Right ventricle myocardium superior (tissue), 1 donor: Measurements from ENCODE around the gene PKN1. TPM values are rescaled to one million over a fixed set of nuclear protein-coding genes. Genes with fewer than 3 reads are reported as not detected.

ENCODE experiments used
- ATAC-seq: fragments of 200-7000 bp; cut with Tn5 transposase; one replicate; pipeline ENCODE4 v1.9.1; 2020; ENCODE audit warnings: mild to moderate bottlenecking; ENCODE audit not compliant: poor library complexity
- DNase-seq: peaks from one replicate; pipeline ENCODE4 v3.0.0-alpha.2; 2020
- intact Hi-C: fragments of 100-400 bp; cut with DNase I; formaldehyde crosslinking; loops from one replicate; pipeline ENCODE4 v1.11.2; 2022
- total RNA-seq: library from RNA; stranded (reverse); fragmentation: NEBNext Ultra II Directional; extraction: Animal tissue kit (Norgen Biotek cat#: 25700); gene quantifications from one replicate; pipeline ENCODE4 v1.2.1, GENCODE V29; 2021
- donor health status: DM: no; HTN: yes; CAD: no; lungs with severe emphysema.

PKN1 gene
- total RNA-seq, 1 donor from 2014 or later, result 129 TPM

DNA sequence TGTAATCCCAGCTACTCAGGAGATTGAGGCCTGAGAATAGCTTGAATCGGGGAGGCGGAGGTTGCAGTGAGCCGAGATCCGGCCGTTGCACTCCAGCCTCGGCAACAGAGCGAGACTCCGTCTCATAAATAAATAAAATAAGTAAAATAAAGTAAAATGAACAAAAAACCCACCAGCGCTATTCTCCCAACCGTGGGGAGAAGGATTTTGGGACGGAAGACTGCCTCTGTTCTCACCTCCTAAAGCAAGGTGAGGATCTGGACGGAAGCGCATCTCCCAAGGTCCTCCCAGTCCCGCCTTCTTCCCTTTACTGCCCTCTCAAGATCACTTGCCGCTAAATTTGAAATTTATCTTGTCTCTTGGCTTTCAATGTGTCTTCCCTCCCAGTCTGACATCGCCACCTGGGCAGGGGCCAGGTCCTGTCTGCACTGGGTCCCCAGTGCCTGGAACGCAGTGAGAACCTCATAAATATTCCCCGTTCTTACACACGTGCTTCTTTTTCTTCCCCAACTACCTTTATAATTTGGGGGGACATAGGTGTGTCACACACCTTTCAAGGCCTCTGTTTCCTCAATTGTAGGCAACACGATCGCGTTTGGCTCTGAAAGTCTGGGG, 86.2 kb downstream of the PKN1 start:
- intact Hi-C loops, result no loop called here
- ATAC-seq (no peak), DNase-seq (no peak)

DNA sequence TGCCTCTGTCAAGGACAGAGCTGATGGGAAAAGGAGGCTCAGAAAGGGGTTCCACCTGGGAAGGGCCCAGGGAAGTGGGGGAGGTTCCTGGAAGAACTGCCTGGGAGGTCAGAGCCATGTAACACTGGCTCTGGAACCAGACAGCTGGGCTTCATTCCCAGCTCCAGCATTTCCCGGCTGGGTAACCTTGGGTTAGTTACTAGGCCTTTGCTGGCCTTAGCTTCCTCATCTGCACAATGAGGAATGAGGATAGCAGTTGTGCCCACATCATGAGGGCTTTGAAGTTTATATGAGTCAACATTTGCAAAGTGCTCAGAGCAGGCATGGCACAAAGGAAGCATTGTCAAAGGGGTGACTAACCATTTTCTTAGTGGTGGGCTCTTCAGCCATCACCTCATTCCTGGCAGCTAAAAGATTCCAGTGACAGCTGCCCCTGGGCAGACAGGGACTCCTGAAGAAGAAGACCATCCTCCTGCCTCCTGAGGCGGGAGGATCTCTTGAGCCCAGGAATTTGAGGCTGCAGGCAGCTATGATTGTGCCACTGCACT, 86.8 kb downstream of the PKN1 start:
- no peak for DNase-seq
- intact Hi-C loops, result no loop called here
- ATAC-seq, result no peak

- intact Hi-C loops, result no loop called here
- ATAC-seq (no peak), DNase-seq (no peak)
Measured at GRCh38 chr19:14520543-14520942, 87.4 kb downstream of the PKN1 start.

Other genes starting within 250 kb of the PKN1 start
- 20.0 TPM for gene ADGRL1, start 227.1 kb upstream of the PKN1 start, total RNA-seq
- 32.9 TPM for gene ADGRE5, start 51.9 kb upstream of the PKN1 start, total RNA-seq
- gene DDX39A, start 14.0 kb upstream of the PKN1 start, total RNA-seq, result 29.1 TPM
- not detected for gene PTGER1, start 42.0 kb downstream of the PKN1 start, total RNA-seq
- gene GIPC1, start 62.8 kb downstream of the PKN1 start, total RNA-seq, result 48.9 TPM
- gene DNAJB1, start 85.1 kb downstream of the PKN1 start, total RNA-seq, result 43.0 TPM
- 73.8 TPM for gene TECR, start 96.3 kb downstream of the PKN1 start, total RNA-seq
- gene NDUFB7, start 138.8 kb downstream of the PKN1 start, total RNA-seq, result 533 TPM
- not detected for gene CLEC17A, start 149.8 kb downstream of the PKN1 start, total RNA-seq
- not detected for gene ADGRE3, start 241.5 kb downstream of the PKN1 start, total RNA-seq